HG02763 (cell line): Measurements from ENCODE around the gene ZBTB46.

Experiments
- ATAC-seq: cut with Tn5 transposase; IDR thresholded peaks from one replicate; pipeline ENCODE4 v1.9.1; 2021; ENCODE audit warnings: mild to moderate bottlenecking, moderate library complexity; ENCODE audit not compliant: unreplicated experiment

ZBTB46 gene

DNA sequence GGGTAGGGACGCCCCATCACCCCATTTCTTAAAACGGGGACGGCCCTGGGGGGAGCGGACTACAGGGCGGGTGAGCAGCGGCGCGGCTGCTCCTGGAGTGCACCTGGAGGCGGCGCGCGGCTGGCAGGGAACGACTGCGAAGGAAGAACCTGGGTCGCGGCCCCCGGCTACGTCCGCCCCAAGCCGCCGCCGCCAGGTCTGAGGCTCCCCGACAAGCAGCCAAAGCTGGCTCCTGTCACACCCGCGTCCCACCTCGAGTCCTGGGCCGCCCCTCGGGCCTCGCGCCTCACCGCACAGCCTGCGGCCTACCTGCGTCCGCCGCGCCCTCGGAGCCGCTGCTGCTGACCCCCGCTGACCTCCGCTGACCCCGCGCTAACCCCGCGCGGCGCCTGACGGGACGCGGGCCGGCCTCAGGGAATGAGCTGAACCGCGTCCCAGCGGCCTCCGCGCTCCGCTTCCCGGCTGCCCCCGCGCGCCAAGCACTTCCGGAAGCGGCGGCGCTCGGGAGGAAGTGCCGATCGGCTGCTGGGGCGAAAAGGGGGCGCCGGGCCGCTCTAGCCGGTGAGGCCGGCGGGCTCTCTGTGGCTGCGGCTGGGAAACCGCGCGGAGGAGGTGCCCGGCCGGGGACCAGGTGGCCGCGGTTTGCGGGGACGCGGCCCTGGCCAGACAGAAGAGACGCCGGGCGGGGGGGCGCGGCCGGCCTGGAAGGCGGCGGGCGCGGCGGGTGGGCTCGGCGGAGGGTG lies 123.3 kb downstream of the ZBTB46 start, which contains the start of the genes ARFRP1 and ZGPAT:
Gene ARFRP1, minus strand, starts transcription at position 419 of the 743 bp plus-strand sequence. CDS start 885 bp downstream, outside the sequence.
Gene ZGPAT, plus strand, starts transcription at position 482 of the 743 bp plus-strand sequence. CDS start 542 bp downstream, outside the sequence.
- peak; percentile 45 for ATAC-seq

DNA sequence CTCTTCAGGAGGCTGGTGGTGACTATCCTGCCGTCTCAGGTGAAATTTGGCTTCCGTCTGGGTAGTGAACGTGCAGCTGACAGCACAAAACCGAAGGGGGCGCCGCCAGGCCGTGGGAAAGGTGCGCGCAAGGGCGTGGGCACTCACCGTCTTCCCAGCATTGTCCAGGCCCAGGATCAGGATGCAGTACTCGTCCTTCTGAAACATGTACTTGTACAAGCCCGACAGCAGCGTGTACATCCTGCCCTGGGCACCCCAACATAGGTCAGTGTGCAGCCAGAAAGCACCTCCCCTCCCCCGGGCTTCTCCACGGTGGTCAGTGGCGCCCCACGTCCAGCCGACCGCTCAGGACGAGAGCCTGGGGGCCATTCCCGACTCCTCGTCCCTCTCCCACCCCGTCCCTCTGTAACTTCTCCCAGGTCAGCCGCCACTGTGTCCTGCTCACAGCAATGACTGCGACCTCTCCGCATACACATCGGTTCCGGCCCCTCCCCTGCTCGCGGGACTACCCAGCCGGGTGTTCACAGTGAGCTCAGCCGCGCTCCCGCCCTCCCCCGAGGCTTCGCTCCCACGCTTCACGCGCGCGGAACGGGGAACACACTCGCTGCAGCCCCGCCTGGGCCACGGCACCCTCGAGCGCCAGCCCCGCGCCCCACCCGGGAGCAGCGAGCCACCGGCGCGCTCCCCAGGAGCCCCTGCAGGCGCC lies 124.1 kb downstream of the ZBTB46 start:
- peak; percentile 12 for ATAC-seq

DNA sequence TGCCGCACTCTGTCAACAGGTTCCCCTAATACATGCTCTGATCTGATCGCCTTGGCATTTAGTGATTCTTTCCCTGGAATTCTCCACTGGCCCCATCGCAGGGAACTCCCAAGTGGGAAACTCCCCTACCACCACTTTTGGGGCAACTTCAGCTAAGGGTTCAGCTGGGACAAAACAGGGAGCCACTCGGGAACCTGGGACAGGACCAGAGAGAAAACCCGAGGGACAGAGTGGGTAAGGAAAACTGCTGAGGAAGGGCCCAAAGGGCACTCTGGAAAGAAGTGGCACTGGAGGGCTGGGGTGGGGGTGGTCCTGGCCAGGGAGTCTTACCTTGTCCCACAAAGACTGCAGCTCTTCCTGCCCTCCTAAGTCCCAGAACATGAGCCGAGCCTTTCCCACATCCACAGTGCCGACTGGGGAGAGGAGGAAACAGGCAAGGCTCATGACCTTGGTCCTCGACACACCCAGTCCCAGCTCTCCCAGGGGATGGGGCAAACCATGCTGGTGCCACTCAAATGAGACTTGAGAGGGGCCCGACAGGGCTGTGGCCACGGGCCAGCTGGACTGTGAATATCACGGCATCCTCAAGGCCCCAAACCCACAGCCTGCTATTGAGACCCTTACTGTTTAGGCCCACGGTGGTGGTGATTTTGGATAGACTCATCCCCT lies 124.9 kb downstream of the ZBTB46 start:
- ATAC-seq = no peak

DNA sequence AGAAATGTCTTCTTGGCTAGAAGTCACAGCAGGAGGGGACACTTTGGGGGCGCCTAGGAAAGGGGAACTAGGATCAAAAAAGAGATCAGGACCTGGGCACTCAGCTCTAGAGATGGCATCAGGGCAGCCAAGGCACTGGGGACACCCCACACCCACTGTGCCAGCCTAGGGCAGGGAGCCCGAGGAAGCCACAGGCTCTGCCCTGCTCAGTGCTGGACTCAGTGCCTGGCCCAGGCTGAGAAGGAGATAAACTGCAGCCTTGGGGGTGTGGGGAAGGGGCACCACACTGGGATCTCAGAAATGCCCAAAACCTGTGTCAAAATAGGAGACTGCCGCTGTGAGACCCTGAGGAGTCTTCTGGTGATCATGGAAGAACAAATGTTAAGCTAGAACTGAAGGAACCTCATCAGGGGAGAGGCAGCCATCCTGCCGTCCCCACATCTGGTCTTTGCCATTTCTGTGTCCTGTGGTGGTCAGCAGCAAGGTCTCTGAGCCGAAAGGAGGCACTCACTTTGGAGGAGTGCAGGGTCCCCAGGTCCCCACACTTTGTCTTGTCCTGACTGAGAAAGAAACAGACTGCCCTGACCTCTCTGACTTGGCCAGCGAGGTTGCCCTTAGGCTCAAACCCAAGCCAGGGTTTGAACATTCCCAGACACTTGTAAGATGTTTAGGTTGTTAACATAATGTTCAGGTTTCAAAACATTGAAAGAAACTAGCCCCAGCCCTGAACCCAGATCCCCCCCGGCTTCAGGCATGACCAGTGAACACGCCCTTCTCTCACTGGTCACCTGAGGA lies 125.6 kb downstream of the ZBTB46 start:
- ATAC-seq = no peak

DNA sequence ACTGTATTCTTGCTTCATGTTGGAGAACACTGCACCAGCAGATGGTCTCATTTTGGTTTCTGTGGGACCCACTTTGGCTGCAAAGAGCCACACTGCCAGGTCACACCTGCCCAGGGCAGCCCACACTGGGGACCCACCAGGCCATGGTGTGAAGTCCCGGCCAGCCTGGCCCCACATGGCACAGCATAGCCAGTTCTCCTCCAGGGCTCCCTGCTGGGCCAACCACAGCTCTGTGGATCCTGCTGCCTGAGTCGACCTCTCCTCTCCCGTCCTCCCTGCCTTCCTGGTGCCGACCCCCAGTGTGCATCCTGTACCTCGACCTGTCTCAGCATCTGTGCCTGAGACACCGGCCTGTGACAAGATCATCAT lies 126.3 kb downstream of the ZBTB46 start:
- no peak for ATAC-seq

DNA sequence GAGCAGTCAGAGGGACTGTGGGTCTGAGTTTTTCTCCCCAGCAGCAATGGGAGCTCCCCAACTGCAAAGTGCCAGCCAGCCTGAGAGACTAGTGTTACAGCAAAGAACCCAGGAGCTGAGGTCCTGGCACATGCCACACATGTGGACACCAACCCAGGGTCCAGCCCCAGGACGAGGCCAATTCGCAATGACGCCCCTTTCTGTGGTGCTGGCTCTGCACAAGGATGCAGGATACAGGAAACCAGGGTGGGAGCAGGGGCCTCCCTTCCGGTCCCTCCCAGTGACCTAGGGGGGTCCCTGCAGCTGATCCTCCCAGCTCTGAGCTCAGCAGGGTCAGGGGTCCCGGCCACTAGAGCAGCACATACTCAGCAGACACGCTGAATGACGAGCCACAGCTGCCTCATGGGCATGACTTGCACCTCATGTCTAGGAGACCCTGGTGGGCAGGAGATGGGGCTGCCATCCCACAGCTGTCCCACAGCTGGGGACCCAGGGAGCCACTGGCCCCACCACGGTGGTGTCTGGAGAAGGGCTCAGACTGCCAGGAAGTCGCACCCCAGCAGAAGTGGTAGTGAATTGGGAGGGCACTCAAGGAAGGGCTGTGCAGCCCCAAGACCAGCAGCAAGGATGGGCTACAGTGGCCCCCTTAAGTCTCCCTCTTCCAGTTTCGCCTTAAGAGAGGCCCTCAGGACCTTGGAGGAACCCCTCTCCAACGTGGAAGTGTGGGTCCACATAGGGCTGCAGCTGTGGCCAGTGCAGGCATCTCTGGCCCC lies 126.9 kb downstream of the ZBTB46 start:
- no peak for ATAC-seq

DNA sequence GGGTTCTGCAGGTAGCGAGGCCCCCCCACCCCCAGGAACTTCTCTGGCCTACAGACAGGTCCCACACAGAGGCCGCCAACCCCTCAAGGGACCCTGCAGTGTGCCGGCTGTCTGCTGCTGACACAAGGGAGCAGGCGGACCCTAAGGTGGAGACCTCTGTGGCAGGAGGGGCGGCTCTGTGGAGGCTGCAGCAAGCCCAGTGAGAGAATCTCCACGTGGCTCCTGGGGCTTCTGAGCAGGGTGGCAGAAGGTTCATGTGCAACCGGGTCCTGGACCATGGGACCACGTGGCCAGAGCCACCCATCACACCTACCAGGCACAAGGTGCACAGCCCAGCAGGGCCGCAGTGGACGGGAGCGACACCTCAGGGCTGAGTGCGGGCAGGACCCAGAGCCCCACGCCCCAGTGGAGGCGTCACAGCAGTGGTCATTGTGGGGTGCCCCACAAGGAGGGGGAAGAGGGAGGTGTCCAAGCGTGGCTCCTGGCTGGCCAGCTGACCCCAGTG lies 127.5 kb downstream of the ZBTB46 start:
- ATAC-seq = no peak

DNA sequence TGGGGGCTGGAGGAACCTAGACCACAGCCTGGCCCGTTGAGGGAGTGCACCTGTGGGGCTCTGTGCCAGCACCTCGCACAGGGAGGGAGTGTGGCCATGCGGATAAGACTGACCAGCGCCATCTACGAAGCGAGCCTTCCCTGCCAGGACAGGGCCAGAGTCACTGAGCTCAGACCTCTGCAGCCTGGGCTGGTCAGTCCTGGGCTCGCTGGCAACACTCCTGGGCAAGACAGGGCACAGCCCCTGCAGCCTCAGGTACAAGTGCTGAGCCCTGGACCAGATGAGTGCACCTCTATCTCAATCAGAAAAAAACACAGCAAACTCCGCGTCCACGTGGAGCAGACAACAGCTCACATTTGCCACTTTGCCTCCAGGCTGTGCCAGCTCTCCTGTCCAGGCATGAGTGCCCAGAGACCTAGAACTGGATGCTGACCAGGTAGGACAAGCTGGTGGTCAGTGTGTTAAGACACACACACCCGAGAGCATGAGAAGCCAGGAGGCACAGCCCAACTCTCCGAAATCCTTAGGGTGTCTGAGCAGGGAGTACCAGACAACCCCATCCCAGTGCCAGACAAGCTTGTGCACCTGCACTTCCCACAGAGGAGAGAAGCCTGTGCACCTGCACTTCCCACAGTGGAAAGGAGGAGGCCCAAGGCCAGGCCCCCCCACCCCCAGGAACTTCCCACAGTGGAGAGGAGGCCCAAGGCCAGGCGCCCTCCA lies 128.2 kb downstream of the ZBTB46 start:
- ATAC-seq = no peak

DNA sequence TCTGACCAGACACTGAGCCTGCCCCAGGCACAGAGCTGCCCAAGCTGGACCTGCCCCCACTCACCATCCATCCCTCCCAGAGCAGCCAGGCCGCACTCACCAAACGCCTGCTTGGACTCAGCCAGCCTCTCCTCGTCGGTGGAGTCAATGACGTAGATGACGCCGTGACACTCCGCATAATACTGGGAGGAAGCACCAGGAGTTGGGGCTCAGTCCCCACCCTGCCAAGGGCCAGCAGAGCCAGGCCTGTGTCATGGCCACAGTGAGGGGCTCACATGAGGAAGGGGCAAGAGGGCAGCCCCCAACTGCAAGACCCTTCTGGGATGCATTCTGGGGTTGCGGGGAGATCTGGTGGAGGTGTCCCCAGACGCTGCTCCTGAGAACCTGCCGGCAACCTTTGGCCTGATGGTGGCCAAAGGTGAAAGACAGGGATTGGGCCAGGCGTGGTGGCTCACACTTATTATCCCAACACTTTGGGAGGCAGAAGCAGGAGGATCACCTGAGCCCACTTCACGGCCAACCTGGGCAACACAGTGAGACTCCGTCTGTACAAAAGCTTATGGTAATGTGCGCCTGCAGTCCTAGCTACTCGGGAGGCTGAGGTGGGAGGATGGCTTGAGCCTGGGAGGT lies 128.9 kb downstream of the ZBTB46 start:
- no peak for ATAC-seq

DNA sequence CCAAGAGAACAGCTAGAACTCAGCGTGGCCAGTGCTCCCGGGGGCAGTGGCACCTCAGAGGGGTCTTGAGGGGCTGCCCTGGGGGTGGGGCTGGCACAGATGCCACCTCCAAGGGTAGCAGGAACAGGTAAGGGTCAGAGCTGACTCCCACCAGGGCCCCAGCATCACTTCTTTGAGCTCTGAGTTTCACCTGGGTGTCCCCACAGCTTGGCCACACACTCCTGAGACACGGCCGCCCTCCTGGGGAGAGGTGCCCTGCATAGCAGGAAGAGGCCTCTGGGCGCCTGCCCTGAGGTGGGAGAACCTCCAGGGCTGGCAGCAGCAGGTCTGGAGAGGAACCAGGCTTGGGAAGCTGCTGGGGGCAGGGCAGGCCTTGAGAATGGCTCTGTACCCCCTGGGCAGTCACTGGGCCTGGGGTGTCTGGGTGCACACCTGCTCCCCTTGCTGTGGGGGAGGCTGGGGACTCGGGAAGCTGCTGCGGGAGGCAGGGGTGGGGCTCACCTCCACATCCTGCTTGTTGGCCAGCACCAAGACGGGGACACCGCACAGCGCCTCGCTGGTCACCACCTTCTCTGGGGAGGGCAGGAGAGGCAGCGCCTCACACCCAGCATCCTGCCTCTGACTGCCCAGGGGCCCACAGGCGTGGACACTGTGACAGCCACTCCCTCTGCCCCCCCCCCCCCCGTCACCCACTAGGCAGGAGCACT lies 129.6 kb downstream of the ZBTB46 start:
- ATAC-seq = no peak

DNA sequence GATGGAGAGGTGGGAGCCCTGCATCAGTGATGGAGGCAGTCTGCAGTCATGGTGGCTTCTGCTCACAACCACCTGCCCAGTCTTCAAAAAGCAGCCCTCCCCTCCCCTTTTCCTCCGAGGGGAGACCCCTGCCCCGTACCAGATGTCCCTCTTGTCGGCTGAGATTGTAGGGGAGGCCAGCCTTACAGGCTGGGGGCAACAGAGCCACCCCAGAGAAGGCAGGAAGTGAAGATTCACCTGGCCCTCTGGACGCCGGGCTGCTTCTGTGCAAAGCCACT lies 130.1 kb downstream of the ZBTB46 start:
- no peak for ATAC-seq

DNA sequence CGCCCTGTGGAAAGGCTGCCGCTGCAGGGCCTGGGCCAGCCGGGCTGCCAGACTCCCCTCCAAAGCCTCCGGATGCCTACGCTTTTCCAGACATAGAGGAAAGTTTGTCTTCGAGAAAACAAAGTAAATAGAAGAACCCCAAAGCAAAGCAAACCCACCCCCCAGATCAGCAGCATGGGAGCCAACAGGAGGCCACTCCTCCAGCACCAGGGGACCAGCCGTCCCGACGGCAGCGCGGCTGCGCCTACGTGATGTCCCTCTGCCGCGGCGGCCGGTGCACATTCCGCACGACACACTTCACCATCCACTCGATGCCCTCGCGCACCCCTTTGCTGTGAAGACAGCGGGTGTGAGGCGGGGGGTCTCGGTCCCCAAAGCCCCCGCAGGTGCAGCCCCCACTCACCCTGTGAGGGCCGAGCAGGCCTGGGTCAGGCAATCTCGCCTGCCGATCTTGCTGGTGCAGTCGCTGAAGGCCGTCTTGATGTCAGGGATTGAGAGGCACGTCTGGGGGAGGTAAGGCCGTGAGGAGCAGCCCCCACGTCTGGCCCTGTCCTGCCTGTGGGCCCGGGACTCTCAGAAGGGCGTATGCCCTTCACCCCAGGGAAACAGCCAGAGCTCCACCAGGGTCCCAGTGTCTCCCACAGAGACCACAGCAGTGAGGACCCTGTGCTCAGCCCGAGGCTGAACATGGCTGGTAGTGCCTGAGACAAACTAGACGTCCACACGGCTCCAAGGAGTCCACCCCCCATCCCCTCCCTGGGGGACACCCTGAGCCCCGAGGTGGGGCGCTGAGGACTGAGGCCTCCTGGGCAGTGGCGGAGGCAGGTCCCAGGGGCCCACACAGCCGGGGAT lies 130.6 kb downstream of the ZBTB46 start:
- ATAC-seq = no peak

DNA sequence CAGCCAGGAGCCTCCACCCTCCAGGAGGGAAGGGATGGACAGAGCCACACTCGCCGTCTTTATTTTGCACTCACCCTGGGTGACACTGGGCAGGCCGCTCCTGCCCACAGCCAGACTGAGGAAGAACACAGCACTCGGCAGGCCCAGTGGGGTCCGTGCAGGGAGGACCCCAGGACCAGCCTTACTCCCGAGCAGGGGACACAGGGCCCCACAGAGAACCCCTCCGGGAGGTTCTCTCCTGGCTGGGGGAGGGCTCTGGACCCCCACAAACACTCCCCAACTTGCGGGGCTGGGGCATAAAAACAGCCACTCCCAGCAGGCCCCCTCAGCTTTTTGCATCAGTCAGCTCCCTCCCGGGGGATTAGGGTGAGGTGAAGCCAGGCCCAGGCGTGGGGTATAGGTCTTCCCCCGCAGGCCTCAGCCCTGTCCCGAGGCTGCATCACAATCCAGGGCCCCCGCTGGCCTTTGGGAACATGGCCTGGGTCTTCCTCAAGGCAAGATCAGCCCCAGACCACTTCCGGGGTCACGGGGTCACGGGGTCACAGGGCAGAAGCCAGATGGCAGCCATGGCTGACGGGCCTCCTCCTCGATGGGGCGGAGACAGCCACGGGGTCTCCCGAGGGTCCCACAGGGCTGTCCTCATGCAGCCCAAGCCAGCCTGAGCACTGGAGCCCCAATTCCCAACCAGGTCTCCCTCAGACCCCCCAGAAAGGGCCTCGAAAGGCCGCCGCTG lies 131.4 kb downstream of the ZBTB46 start:
- ATAC-seq = no peak

DNA sequence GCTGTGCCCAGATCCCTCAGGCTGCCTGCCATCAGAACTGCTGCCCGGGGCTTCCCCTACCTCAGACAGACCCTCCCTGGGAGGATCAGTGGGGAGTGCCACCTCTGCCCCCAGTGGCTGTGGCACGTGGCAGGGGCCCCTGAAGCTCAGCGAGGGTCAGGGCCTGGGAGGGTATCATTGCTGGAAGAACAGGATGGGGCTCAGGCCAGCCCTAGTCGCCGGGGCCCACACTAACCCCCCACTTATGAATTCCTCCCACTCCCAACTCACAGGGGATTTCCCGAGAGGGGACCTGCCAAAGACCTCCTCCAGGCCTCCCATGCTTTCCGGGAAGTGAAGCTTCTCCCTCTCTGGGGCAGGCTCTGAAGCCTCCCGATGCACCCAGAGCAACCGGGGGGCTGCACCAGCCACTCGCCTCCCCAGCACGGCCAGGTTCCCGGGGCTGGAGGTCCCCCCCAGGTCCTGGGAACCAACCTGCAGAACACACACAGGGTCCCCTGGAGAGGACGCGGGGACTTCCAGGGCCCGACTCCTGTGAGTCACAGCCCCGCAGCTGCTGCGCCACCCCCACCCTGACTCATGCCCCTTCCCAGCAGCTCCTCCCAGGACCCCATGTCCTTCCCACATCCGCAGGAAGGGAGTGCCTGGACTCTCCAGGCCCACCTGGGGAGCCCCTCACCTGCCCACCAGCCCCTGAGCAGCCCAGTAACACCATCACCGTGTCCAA lies 132.2 kb downstream of the ZBTB46 start:
- ATAC-seq = no peak

DNA sequence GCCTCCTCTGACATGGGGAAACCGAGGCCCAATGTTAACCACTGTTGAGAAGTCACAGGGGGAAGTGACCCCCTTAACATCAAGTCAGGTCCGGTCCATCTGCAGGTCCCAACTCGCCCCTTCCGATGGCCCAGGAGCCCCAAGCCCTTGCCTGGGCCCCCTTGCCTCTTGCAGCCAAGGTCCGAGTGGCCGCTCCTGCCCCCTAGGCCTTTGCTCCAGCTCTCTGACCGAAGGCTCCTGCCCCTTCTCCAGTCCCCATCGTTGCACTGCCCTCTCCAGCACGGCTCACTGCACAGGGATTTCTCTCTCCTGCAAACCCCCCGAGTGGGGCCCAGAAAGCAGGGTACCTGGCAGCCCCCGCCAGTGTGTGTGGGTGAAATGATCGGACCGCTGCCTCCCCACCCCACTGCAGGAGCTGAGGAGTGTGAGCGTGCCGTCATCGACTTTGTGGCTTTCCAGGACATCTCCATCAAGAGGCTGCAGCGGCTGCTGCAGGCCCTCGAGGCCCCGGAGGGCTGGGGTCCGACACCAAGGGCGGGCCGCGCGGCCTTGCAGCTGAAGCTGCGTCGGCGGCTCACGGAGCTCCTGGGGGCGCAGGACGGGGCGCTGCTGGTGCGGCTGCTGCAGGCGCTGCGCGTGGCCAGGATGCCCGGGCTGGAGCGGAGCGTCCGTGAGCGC lies 133.1 kb downstream of the ZBTB46 start:
- ATAC-seq = no peak
